ENCODE results near the gene LYPLA2.
"Not testable (repeated sequence)": the region's sequence is repeated elsewhere in the genome, so short reads cannot be mapped to it uniquely, and the experiment has no call there.

Gene LYPLA2

GRCh38 chr1:23792151-23792945 is 1.4 kb downstream of the LYPLA2 start:
- Histone ChIP-seq H3K36me3 (ENCODE audit: low read length) (no peaks in the 10 kb centered on the region), H3F3A (ENCODE audit: insufficient read depth) (peaks cover 13% of the 10 kb centered on the region), H2AFZ (ENCODE audit: low read depth, low read length, severe bottlenecking) (no peak overlapping the region), H4K20me1 (ENCODE audit: low read depth, low read length) (no peaks in the 10 kb centered on the region), H3K27me3 (ENCODE audit: low read length) (no peaks in the 10 kb centered on the region), H3K9me2 (replicated peaks; ENCODE audit: insufficient read depth, low read length) (no peaks in the 10 kb centered on the region), H3K4me3 (ENCODE audit: insufficient read depth, low read length, poor library complexity, severe bottlenecking) (peak overlapping the region; percentile 98), H3K79me2 (ENCODE audit: insufficient read depth, low read length) (peaks cover 20% of the 10 kb centered on the region), H3K9me3 (ENCODE audit: insufficient read depth, low read length) (no peaks in the 10 kb centered on the region), H3K9ac (ENCODE audit: low read length) (peak overlapping the region; percentile 91), H3K4me2 (ENCODE audit: low read depth, low read length, poor library complexity, severe bottlenecking) (peak overlapping the region; percentile 77), H3K27ac (ENCODE audit: low read depth, low read length) (no peak overlapping the region)
- no peak for TF ChIP-seq EZH2phosphoT487 (conservative IDR thresholded peaks at IDR 0.05; ENCODE audit: low read length)
- TF ChIP-seq, protein P1, sequence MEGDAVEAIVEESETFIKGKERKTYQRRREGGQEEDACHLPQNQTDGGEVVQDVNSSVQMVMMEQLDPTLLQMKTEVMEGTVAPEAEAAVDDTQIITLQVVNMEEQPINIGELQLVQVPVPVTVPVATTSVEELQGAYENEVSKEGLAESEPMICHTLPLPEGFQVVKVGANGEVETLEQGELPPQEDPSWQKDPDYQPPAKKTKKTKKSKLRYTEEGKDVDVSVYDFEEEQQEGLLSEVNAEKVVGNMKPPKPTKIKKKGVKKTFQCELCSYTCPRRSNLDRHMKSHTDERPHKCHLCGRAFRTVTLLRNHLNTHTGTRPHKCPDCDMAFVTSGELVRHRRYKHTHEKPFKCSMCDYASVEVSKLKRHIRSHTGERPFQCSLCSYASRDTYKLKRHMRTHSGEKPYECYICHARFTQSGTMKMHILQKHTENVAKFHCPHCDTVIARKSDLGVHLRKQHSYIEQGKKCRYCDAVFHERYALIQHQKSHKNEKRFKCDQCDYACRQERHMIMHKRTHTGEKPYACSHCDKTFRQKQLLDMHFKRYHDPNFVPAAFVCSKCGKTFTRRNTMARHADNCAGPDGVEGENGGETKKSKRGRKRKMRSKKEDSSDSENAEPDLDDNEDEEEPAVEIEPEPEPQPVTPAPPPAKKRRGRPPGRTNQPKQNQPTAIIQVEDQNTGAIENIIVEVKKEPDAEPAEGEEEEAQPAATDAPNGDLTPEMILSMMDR (IDR thresholded peaks at IDR 0.05; ENCODE audit: insufficient read depth, low read length, poor library complexity, severe bottlenecking), result no peak

- Histone ChIP-seq H3K9me2 (replicated peaks; ENCODE audit: insufficient read depth, low read length) (no peaks in the 10 kb centered on the region), H3K4me3 (ENCODE audit: insufficient read depth, low read length, poor library complexity, severe bottlenecking) (no peak overlapping the region), H2AFZ (ENCODE audit: low read depth, low read length, severe bottlenecking) (no peak overlapping the region), H3K9me3 (ENCODE audit: insufficient read depth, low read length) (no peaks in the 10 kb centered on the region), H3K9ac (ENCODE audit: low read length) (no peak overlapping the region), H3K4me2 (ENCODE audit: low read depth, low read length, poor library complexity, severe bottlenecking) (no peak overlapping the region), H3K27me3 (ENCODE audit: low read length) (no peaks in the 10 kb centered on the region), H3F3A (ENCODE audit: insufficient read depth) (peaks cover 13% of the 10 kb centered on the region), H3K27ac (ENCODE audit: low read depth, low read length) (no peak overlapping the region), H3K36me3 (ENCODE audit: low read length) (no peaks in the 10 kb centered on the region), H3K79me2 (ENCODE audit: insufficient read depth, low read length) (peaks cover 20% of the 10 kb centered on the region), H4K20me1 (ENCODE audit: low read depth, low read length) (no peaks in the 10 kb centered on the region)
- TF ChIP-seq, protein P1 (IDR thresholded peaks at IDR 0.05; ENCODE audit: insufficient read depth, low read length, poor library complexity, severe bottlenecking), result no peak
- TF ChIP-seq EZH2phosphoT487 (conservative IDR thresholded peaks at IDR 0.05; ENCODE audit: low read length), result no peak
Measured at GRCh38 chr1:23793018-23793781, 2.3 kb downstream of the LYPLA2 start.

DNA sequence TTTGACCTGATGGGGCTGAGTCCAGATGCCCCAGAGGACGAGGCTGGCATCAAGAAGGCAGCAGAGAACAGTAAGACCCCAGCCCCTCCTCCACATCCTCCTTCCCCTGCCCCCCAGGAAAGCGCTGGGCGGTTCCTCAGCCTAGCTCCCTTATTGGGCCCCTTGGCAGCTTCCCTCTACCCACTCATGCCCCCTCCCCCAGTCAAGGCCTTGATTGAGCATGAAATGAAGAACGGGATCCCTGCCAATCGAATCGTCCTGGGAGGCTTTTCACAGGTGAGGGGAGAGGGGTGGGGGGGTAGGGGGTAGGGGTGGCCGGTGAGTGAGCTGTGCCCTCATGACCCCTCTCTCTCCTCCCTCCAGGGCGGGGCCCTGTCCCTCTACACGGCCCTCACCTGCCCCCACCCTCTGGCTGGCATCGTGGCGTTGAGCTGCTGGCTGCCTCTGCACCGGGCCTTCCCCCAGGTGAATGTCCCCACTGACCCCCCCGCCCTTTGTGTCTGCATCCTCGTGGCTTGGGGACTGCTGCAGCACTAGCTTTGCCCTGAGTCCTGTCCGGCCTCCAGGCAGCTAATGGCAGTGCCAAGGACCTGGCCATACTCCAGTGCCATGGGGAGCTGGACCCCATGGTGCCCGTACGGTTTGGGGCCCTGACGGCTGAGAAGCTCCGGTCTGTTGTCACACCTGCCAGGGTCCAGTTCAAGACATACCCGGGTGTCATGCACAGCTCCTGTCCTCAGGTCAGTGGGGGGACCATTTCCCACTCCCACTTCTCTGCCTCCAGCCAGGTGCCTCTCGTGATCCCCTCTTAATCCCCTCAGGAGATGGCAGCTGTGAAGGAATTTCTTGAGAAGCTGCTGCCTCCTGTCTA is 3.2 kb downstream of the LYPLA2 start:
- Histone ChIP-seq H4K20me1 (ENCODE audit: low read depth, low read length) (no peaks in the 10 kb centered on the region), H3K27me3 (ENCODE audit: low read length) (no peaks in the 10 kb centered on the region), H3K9ac (ENCODE audit: low read length) (no peak overlapping the region), H3K4me2 (ENCODE audit: low read depth, low read length, poor library complexity, severe bottlenecking) (no peak overlapping the region), H3K9me3 (ENCODE audit: insufficient read depth, low read length) (no peaks in the 10 kb centered on the region), H3K9me2 (replicated peaks; ENCODE audit: insufficient read depth, low read length) (no peaks in the 10 kb centered on the region), H3K27ac (ENCODE audit: low read depth, low read length) (no peak overlapping the region), H3K79me2 (ENCODE audit: insufficient read depth, low read length) (peaks cover 20% of the 10 kb centered on the region), H3F3A (ENCODE audit: insufficient read depth) (peaks cover 9% of the 10 kb centered on the region), H3K4me3 (ENCODE audit: insufficient read depth, low read length, poor library complexity, severe bottlenecking) (no peak overlapping the region), H2AFZ (ENCODE audit: low read depth, low read length, severe bottlenecking) (no peak overlapping the region), H3K36me3 (ENCODE audit: low read length) (no peaks in the 10 kb centered on the region)
- TF ChIP-seq EZH2phosphoT487 (conservative IDR thresholded peaks at IDR 0.05; ENCODE audit: low read length), result no peak

DNA sequence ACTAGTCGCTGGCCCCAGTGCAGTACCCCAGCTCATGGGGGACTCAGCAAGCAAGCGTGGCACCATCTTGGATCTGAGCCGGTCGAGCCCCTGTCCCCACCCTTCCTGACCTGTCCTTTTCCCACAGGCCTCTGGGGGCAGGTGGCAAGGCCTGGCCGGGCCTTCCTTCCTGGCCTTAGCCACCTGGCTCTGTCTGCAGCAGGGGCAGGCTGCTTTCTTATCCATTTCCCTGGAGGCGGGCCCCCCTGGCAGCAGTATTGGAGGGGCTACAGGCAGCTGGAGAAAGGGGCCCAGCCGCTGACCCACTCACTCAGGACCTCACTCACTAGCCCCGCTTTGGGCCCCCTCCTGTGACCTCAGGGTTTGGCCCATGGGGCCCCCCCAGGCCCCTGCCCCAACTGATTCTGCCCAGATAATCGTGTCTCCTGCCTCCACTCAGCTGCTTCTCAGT is 3.8 kb downstream of the LYPLA2 start:
- peaks cover 20% of the 10 kb centered on the region for H3K79me2 ChIP-seq (ENCODE audit: insufficient read depth, low read length)
- not testable (repeated sequence) for H3K9me2 ChIP-seq (replicated peaks; ENCODE audit: insufficient read depth, low read length); H3K9me3 ChIP-seq (ENCODE audit: insufficient read depth, low read length); H3K36me3 ChIP-seq (ENCODE audit: low read length); H3K27me3 ChIP-seq (ENCODE audit: low read length); H3K4me2 ChIP-seq (ENCODE audit: low read depth, low read length, poor library complexity, severe bottlenecking); H3K27ac ChIP-seq (ENCODE audit: low read depth, low read length); H3K4me3 ChIP-seq (ENCODE audit: insufficient read depth, low read length, poor library complexity, severe bottlenecking); H3F3A ChIP-seq (ENCODE audit: insufficient read depth); H4K20me1 ChIP-seq (ENCODE audit: low read depth, low read length); H3K9ac ChIP-seq (ENCODE audit: low read length); H2AFZ ChIP-seq (ENCODE audit: low read depth, low read length, severe bottlenecking)
